ENCODE data around the gene CAMK1. TPM values are rescaled to one million over a fixed set of nuclear protein-coding genes. Genes with fewer than 3 reads are reported as not detected.

The CAMK1 gene
- total and polyA plus RNA-seq, 11 donors: 9.7 to 26.3 (median 14.7) TPM

DNA sequence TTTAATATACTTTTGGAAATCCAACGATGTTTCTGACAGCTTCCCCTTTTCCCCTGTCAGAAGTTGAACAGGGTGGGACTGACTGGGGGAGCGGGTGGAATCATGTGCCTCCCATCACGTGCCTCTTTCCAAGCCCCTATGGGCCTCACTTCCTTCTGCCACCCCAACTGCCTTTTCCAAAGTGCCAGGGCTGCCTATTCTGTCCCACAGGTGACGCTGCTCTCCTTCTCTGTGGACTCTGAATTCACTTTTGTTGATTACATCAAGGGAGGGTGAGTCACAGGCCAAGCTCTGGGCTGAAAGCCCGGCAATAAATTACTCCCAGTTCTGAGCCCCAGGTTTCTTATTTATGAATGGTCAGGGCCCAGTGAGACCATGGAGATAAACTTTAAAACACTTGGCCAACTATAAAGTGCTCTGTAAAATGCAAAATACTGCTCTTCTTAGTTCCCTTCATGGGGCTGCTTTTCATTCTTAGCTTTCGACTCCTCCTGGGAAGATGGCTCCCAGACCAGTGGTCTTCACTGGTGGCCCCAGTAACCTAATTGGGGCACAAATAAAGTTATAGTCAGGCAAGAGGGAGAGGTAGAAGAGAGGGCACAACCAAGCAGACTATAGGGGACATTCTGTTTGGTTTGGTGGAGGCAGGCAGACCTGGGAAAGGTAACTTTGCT lies 53.8 kb downstream of the CAMK1 start:
- Histone ChIP-seq H3K27me3 (no peaks in the 10 kb centered on the region), H3K27ac (peak overlapping the region in 4 of 12 donors; percentile 39 to 75 (median 60)), H3K4me3 (no peak overlapping the region), H3K4me1 (peaks cover 0 to 21% (median 0%) of the 10 kb centered on the region in 12 donors), H3K36me3 (no peaks in the 10 kb centered on the region), H3K9me3 (no peaks in the 10 kb centered on the region)
- DNase-seq (peak in 4 of 5 donors; percentile 70 to 77 (median 72)), ATAC-seq (peak; percentile 56 to 97 (median 94))
- intact Hi-C loops (cut with DNase I): loop anchor here in 1 of 10 donors (10.0 kb wide), 2 partner anchors 229 to 319 kb away; no protein-coding TSS in a partner anchor
- no peak for TF ChIP-seq POLR2A (IDR thresholded peaks at IDR 0.05)
- TF ChIP-seq, protein P1, sequence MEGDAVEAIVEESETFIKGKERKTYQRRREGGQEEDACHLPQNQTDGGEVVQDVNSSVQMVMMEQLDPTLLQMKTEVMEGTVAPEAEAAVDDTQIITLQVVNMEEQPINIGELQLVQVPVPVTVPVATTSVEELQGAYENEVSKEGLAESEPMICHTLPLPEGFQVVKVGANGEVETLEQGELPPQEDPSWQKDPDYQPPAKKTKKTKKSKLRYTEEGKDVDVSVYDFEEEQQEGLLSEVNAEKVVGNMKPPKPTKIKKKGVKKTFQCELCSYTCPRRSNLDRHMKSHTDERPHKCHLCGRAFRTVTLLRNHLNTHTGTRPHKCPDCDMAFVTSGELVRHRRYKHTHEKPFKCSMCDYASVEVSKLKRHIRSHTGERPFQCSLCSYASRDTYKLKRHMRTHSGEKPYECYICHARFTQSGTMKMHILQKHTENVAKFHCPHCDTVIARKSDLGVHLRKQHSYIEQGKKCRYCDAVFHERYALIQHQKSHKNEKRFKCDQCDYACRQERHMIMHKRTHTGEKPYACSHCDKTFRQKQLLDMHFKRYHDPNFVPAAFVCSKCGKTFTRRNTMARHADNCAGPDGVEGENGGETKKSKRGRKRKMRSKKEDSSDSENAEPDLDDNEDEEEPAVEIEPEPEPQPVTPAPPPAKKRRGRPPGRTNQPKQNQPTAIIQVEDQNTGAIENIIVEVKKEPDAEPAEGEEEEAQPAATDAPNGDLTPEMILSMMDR (IDR thresholded peaks at IDR 0.05): peak; percentile 38 to 75 (median 56)
- WGBS, 4 donors: 45 to 55% (median 49%) methylated on average over 6 of the region's 6 CpGs

DNA sequence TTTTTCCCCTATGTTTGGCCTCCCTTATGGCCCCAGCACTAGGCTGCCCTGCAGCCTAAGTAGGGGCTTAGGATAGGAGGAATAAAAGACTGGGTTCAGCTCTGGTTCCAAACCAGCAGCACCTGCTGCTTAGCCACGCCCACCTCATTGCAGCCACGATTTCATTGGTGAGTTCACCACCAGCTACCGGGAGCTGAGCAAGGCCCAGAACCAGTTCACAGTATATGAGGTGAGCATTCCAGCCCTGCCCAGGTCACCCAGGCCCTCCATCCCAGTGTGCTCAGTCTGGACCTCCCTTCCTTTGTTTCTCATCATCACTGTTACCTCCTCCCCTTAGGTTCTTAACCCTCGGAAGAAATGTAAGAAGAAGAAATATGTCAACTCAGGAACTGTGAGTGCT lies 54.6 kb downstream of the CAMK1 start:
- ATAC-seq: no peak
- intact Hi-C loops (cut with DNase I): loop anchor here in 1 of 10 donors (10.0 kb wide), 2 partner anchors 230 to 320 kb away; no protein-coding TSS in a partner anchor
- no peak for TF ChIP-seq POLR2A (IDR thresholded peaks at IDR 0.05)
- TF ChIP-seq, protein P1 (IDR thresholded peaks at IDR 0.05): no peak
- H3K4me3 ChIP-seq: no peak overlapping the region
- WGBS, 4 donors: 25 to 39% (median 28%) methylated on average over 4 of the region's 4 CpGs
- peak overlapping the region in 3 of 12 donors; percentile 24 to 75 (median 63) for H3K27ac ChIP-seq
- H3K4me1 ChIP-seq: peaks cover 0 to 21% (median 0%) of the 10 kb centered on the region in 12 donors
- no peaks in the 10 kb centered on the region for H3K36me3 ChIP-seq
- no peaks in the 10 kb centered on the region for H3K27me3 ChIP-seq
- DNase-seq: no peak
- no peaks in the 10 kb centered on the region for H3K9me3 ChIP-seq

DNA sequence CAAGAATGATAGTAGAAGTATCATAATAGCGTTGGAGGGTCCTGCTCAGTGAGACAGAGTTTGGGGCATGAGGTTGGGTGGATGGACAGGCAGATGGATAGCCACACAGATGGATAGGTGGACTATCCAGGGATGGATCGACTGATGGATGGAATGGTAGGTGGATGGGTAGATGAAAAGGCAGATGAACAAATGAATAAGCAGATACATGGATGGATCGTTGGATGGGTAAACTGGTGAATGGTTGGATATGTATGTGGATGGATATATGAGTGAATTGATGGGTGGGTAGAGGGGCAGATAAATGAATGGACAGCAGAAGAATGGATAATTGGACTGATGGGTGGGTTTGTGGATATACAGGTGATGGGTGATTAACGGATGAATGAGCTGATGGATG lies 56.6 kb downstream of the CAMK1 start:
- H3K9me3 ChIP-seq: no peaks in the 10 kb centered on the region
- H3K36me3 ChIP-seq: no peaks in the 10 kb centered on the region
- peaks cover 0 to 21% (median 0%) of the 10 kb centered on the region in 12 donors for H3K4me1 ChIP-seq
- 84 to 88% (median 86%) methylated on average over 4 of the region's 4 CpGs for WGBS, 4 donors
- intact Hi-C loops (cut with DNase I): loop anchor here in 1 of 10 donors (10.0 kb wide), 2 partner anchors 232 to 322 kb away; no protein-coding TSS in a partner anchor
- H3K27ac ChIP-seq: no peak overlapping the region
- no peak overlapping the region for H3K4me3 ChIP-seq
- DNase-seq (no peak), ATAC-seq (no peak)
- TF ChIP-seq, protein P1 (IDR thresholded peaks at IDR 0.05): no peak
- TF ChIP-seq POLR2A (IDR thresholded peaks at IDR 0.05): no peak
- H3K27me3 ChIP-seq: no peaks in the 10 kb centered on the region

DNA sequence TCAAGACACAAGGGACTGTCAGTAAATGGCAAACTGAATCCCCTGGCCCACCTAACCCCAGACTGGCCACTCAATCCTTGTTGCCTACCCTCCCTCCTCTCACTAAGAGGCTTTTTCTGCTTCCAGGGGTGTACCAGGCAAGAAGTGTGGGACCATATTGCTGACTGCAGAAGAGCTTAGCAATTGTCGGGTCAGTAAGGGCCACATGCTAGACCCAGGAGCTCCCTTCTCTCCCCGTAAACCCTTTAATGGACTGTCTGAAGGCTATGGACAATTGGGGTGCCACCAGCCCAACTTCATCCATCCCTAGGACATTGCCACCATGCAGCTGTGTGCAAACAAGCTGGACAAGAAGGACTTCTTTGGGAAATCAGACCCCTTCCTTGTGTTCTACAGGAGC lies 57.3 kb downstream of the CAMK1 start:
- no peaks in the 10 kb centered on the region for H3K9me3 ChIP-seq
- no peak overlapping the region for H3K4me3 ChIP-seq
- DNase-seq (no peak), ATAC-seq (no peak)
- TF ChIP-seq, protein P1 (IDR thresholded peaks at IDR 0.05): no peak
- no peak for TF ChIP-seq POLR2A (IDR thresholded peaks at IDR 0.05)
- 68 to 89% (median 86%) methylated on average over 2 of the region's 2 CpGs for WGBS, 4 donors
- peaks cover 0 to 21% (median 0%) of the 10 kb centered on the region in 12 donors for H3K4me1 ChIP-seq
- intact Hi-C loops (cut with DNase I): loop anchor here in 1 of 10 donors (10.0 kb wide), 2 partner anchors 232 to 322 kb away; no protein-coding TSS in a partner anchor
- no peak overlapping the region for H3K27ac ChIP-seq
- no peaks in the 10 kb centered on the region for H3K27me3 ChIP-seq
- H3K36me3 ChIP-seq: no peaks in the 10 kb centered on the region

Data from heart left ventricle (tissue), 16 donors.